HEK293 (cell line): Measurements from ENCODE around the gene HUNK.

Source experiments
- CTCF ChIA-PET: fragments of 350-600 bp; formaldehyde crosslinking; extraction: SDS; loops from one replicate; lab custom pipeline; 2021; ENCODE audit warnings: antibody characterized with exemption; lab: Yijun Ruan, JAX
- POLR2A ChIA-PET: fragments of 300-600 bp; formaldehyde crosslinking; extraction: SDS; loops from one replicate; lab custom pipeline; 2020; ENCODE audit warnings: antibody characterized with exemption, inconsistent platforms; lab: Yijun Ruan, JAX
- H3K27ac ChIP-seq: fragments of 200-500 bp; sonication (Bioruptor generic); 2 replicates; pipeline ENCODE4 v1.5.1; 2014; ENCODE audit warnings: low read depth, low read length, control low read depth, inconsistent platforms; ENCODE audit errors: extremely low read depth
- H3K36me3 ChIP-seq, 2 experiments: fragments of 200-500 bp in 1 of 2; sonication (Bioruptor generic) in 1 of 2; 1 replicate in 1 of 2; 2 replicates in 1 of 2; pipeline ENCODE4 v1.5.1; 2014 to 2017; ENCODE audit warnings: inconsistent platforms in 2 of 2, low read length in 2 of 2; ENCODE audit not compliant: control insufficient read depth in 2 of 2, insufficient read depth in 1 of 2
- H3K4me1 ChIP-seq: fragments of 200-500 bp; sonication (Bioruptor generic); 2 replicates; pipeline ENCODE4 v1.5.1; 2014; ENCODE audit warnings: mild to moderate bottlenecking, low read length, inconsistent platforms; ENCODE audit not compliant: control insufficient read depth, insufficient read depth
- H3K4me3 ChIP-seq: 2 replicates; pipeline ENCODE4 v1.5.1; 2011; ENCODE audit warnings: low read depth, mild to moderate bottlenecking, control low read depth, low read length, moderate library complexity
- H3K9me3 ChIP-seq: fragments of 200-500 bp; sonication (Bioruptor generic); 2 replicates; pipeline ENCODE4 v1.5.1; 2014; ENCODE audit warnings: low read depth, low read length, inconsistent platforms; ENCODE audit not compliant: control insufficient read depth, insufficient read depth
- KLF7 ChIP-seq: fragments of 450-650 bp; formaldehyde crosslinking; IDR thresholded peaks from 2 replicates; pipeline ENCODE4 v1.5.1; 2016; ENCODE audit warnings: missing biosample characterization, missing genetic modification characterization, borderline replicate concordance
- OVOL3 ChIP-seq: fragments of 450-650 bp; formaldehyde crosslinking; IDR thresholded peaks from 2 replicates; pipeline ENCODE4 v1.5.1; 2016; ENCODE audit warnings: missing biosample characterization, missing genetic modification characterization
- TCF7L2 ChIP-seq: IDR thresholded peaks from 2 replicates; pipeline ENCODE4 v1.6.1; 2011; ENCODE audit warnings: low read depth, mild to moderate bottlenecking, inconsistent platforms, low read length, moderate library complexity, borderline replicate concordance
- ZBTB17 ChIP-seq: fragments of 450-650 bp; formaldehyde crosslinking; IDR thresholded peaks from 2 replicates; pipeline ENCODE4 v1.5.1; 2016; ENCODE audit warnings: missing biosample characterization, missing genetic modification characterization
- ZNF140 ChIP-seq: fragments of 450-650 bp; formaldehyde crosslinking; IDR thresholded peaks from 2 replicates; pipeline ENCODE4 v1.5.1; 2016; ENCODE audit warnings: missing biosample characterization, missing genetic modification characterization
- ZNF146 ChIP-seq: fragments of 450-650 bp; formaldehyde crosslinking; IDR thresholded peaks from 2 replicates; pipeline ENCODE4 v1.5.1; 2016; ENCODE audit warnings: missing biosample characterization, missing genetic modification characterization
- ZNF184 ChIP-seq: fragments of 450-650 bp; IDR thresholded peaks from 2 replicates; pipeline ENCODE4 v1.5.1; 2018; ENCODE audit warnings: missing biosample characterization, mild to moderate bottlenecking, missing genetic modification characterization
- ZNF19 ChIP-seq: fragments of 450-650 bp; formaldehyde crosslinking; IDR thresholded peaks from 2 replicates; pipeline ENCODE4; 2016; ENCODE audit warnings: missing biosample characterization, missing genetic modification characterization, low read depth
- ZNF600 ChIP-seq: fragments of 450-650 bp; formaldehyde crosslinking; IDR thresholded peaks from 2 replicates; pipeline ENCODE4 v1.5.1; 2016; ENCODE audit warnings: missing biosample characterization, missing genetic modification characterization
- ZNF707 ChIP-seq: fragments of 450-650 bp; formaldehyde crosslinking; IDR thresholded peaks from 2 replicates; pipeline ENCODE4 v1.5.1; 2016; ENCODE audit warnings: missing biosample characterization, missing genetic modification characterization
- TF ChIP-seq, protein P1 (sequence below): fragments of 450-650 bp; formaldehyde crosslinking; IDR thresholded peaks from 2 replicates; pipeline ENCODE4 v1.5.1; 2016; ENCODE audit warnings: missing biosample characterization, missing genetic modification characterization
- TF ChIP-seq, protein P2 (sequence below): fragments of 450-650 bp; formaldehyde crosslinking; IDR thresholded peaks from 2 replicates; pipeline ENCODE4 v1.5.1; 2017; ENCODE audit warnings: missing biosample characterization, missing genetic modification characterization
- TF ChIP-seq, protein P3 (sequence below): fragments of 450-650 bp; formaldehyde crosslinking; IDR thresholded peaks from 2 replicates; pipeline ENCODE4 v1.5.1; 2017; ENCODE audit warnings: missing biosample characterization, missing genetic modification characterization

Gene HUNK

DNA sequence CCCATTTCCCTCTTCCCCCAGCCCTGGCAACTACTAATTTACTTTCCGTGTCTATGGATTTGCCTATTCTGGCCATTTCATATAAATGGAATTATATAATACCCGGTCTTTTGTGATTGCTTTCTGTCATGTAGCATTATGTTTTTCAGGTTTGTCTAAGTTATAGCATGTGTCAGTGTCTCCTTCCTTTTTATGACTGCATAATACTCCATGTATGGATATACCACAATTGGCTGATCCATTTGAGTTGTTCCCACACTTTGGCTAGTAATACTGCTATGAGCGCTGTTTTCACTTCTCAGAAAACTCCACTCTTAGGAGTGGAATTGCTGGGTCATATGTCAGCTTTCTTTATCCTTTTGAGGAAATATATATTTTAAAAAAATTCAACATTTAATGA, 53.7 kb downstream of the HUNK start:
- TF ChIP-seq ZNF140 (tag by site-specific recombination), result peak; percentile 10; the same call in 1 of the 2 replicates
- no peak for TF ChIP-seq KLF7
- TF ChIP-seq ZNF146 (tag by site-specific recombination), result peak; percentile 97
- Histone ChIP-seq H3K27ac (no peak overlapping the region), H3K9me3 (0 out of 2 replicates have a peak, but pooled peaks cover 4% of the 10 kb centered on the region), H3K36me3 (peaks cover 4 to 10% of the 10 kb centered on the region in 2 experiments; a peak in 2 of 3 replicates), H3K4me3 (no peak overlapping the region), H3K4me1 (peaks cover 14% of the 10 kb centered on the region; the same call in 1 of the 2 replicates)
- POLR2A ChIA-PET, result no interaction called here
- CTCF ChIA-PET, result no interaction called here

DNA sequence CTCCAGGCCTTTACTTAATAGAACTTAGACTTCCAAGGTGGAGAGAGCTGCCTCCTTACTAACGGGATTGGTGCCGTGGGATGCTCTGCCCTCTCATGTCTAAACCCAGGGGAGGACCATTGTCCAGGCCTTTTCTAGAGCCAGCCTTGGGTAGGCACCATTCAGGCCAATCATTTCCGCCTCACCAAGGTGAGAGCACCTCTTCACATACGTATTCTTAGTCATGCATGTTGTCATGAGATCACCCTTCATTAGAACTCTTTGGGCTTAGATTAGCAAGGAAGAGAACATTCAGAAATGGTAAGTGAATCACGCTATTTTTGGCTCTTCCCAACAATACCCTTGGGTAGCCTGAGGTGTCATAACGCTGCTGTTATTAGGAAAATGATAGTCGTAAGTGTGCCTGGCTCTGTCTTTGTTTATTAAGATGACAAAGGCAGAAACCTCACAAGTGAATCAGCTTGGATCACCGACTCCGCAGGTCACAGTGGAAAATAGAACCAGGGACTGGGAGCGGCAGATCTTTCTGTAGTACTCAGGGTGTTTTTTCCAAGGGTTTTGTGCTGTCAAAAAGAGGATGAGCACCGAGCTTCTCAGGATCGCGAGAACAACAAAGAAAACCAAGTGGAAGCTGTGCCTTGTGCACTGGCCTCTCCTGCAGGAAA, 55.0 kb downstream of the HUNK start:
- CTCF ChIA-PET, result interaction anchor here (0.5 kb wide), 1 partner anchor 174 kb away, joined by 3 read pairs; no protein-coding TSS in a partner anchor
- peaks cover 14% of the 10 kb centered on the region; the same call in 1 of the 2 replicates for H3K4me1 ChIP-seq
- no peak overlapping the region for H3K27ac ChIP-seq
- peaks cover 4 to 10% of the 10 kb centered on the region in 2 experiments; a peak in 2 of 3 replicates for H3K36me3 ChIP-seq
- H3K4me3 ChIP-seq, result no peak overlapping the region
- 0 out of 2 replicates have a peak, but pooled peaks cover 4% of the 10 kb centered on the region for H3K9me3 ChIP-seq
- POLR2A ChIA-PET, result interaction anchor here (0.6 kb wide), 1 partner anchor 108 kb away, joined by 3 read pairs; no protein-coding TSS in a partner anchor
- TF ChIP-seq ZBTB17 (tag by site-specific recombination) (peak; percentile 46), ZNF707 (no peak), ZNF184 (tag by site-specific recombination) (peak; percentile 36; the same call in 1 of the 2 replicates), ZNF600 (tag by site-specific recombination) (peak; percentile 66)
- TF ChIP-seq, protein P1, sequence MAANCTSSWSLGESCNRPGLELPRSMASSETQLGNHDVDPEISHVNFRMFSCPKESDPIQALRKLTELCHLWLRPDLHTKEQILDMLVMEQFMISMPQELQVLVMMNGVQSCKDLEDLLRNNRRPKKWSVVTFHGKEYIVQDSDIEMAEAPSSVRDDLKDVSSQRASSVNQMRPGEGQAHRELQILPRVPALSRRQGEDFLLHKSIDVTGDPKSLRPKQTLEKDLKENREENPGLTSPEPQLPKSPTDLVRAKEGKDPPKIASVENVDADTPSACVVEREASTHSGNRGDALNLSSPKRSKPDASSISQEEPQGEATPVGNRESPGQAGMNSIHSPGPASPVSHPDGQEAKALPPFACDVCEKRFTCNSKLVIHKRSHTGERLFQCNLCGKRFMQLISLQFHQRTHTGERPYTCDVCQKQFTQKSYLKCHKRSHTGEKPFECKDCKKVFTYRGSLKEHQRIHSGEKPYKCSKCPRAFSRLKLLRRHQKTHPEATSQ (tag by site-specific recombination), result 0 out of 2 replicates have a peak, but pooled peaks have one; percentile 29
- TF ChIP-seq, protein P2, sequence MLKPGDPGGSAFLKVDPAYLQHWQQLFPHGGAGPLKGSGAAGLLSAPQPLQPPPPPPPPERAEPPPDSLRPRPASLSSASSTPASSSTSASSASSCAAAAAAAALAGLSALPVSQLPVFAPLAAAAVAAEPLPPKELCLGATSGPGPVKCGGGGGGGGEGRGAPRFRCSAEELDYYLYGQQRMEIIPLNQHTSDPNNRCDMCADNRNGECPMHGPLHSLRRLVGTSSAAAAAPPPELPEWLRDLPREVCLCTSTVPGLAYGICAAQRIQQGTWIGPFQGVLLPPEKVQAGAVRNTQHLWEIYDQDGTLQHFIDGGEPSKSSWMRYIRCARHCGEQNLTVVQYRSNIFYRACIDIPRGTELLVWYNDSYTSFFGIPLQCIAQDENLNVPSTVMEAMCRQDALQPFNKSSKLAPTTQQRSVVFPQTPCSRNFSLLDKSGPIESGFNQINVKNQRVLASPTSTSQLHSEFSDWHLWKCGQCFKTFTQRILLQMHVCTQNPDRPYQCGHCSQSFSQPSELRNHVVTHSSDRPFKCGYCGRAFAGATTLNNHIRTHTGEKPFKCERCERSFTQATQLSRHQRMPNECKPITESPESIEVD (tag by site-specific recombination), result no peak
- TF ChIP-seq, all 188 proteins: peak for 4

DNA sequence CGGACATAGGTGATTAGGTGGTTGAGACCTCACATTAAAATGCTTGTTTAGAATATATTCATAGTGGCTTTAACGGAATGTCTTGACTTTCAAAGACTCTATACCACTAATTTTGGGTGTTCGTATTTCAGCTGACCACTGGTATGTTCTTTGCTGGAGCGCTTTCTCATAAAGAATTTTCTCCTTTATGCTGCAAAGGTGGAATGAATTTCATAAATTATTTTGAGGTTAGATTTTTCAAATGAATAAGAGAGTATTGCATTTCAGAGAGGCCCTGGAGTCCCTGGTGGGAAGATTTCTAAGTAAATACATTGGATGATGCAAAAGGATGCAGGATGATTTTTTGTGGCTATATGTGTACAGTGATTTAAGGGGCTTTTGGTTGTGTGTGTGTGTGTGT, 55.8 kb downstream of the HUNK start:
- Histone ChIP-seq H3K27ac (no peak overlapping the region), H3K9me3 (0 out of 2 replicates have a peak, but pooled peaks cover 4% of the 10 kb centered on the region), H3K4me3 (no peak overlapping the region), H3K4me1 (peaks cover 14% of the 10 kb centered on the region; the same call in 1 of the 2 replicates), H3K36me3 (peaks cover 4 to 10% of the 10 kb centered on the region in 2 experiments; a peak in 2 of 3 replicates)
- ChIA-PET CTCF (no interaction called here), POLR2A (no interaction called here)
- TF ChIP-seq, protein P3, sequence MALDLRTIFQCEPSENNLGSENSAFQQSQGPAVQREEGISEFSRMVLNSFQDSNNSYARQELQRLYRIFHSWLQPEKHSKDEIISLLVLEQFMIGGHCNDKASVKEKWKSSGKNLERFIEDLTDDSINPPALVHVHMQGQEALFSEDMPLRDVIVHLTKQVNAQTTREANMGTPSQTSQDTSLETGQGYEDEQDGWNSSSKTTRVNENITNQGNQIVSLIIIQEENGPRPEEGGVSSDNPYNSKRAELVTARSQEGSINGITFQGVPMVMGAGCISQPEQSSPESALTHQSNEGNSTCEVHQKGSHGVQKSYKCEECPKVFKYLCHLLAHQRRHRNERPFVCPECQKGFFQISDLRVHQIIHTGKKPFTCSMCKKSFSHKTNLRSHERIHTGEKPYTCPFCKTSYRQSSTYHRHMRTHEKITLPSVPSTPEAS (tag by site-specific recombination), result 0 out of 2 replicates have a peak, but pooled peaks have one; percentile 30
- no peak for TF ChIP-seq OVOL3 (tag by site-specific recombination)

DNA sequence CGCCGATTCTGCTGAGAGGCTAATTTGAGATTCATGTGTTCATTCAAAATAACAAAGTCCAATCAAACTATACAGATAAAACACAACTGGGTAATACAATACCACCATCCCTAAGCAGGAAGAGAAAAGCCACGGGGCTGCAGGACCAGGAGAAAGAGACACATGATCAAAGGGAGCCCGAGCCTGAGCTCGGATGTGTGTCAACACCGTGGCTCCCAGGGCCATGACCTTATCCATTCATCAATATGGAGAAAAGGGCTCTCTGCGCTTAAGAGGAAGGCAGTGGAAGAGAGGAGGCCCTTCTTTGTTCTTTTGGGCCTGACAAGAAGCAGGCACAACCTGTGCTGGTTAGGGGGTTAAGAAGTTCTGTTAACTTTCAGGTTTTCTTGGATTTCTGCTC, 56.7 kb downstream of the HUNK start:
- ChIA-PET POLR2A (no interaction called here), CTCF (interaction anchor here (0.6 to 1.3 kb wide), 3 partner anchors 31 to 81 kb away, joined by 4 read pairs; no protein-coding TSS in a partner anchor)
- TF ChIP-seq ZNF19 (no peak), TCF7L2 (peak; percentile 92)
- Histone ChIP-seq H3K4me3 (no peak overlapping the region), H3K27ac (no peak overlapping the region), H3K9me3 (0 out of 2 replicates have a peak, but pooled peaks cover 4% of the 10 kb centered on the region), H3K36me3 (peaks cover 4 to 10% of the 10 kb centered on the region in 2 experiments; a peak in 2 of 3 replicates), H3K4me1 (peaks cover 14% of the 10 kb centered on the region; the same call in 1 of the 2 replicates)
